Suppressor macrophage (primary cell): ENCODE results near the gene ZMIZ1.
A peak's percentile ranks its signal among the peaks of the same experiment; 100 is the strongest.

Experiments
- DNase-seq, 4 experiments: peaks; one replicate each; pipeline ENCODE4 v3.0.0-alpha.2; 2020 to 2022

ZMIZ1 gene

GRCh38 chr10:79081353-79082034, 12.7 kb downstream of the ZMIZ1 start:
- peak in 3 of 4 experiments; percentile 55 to 72 (median 60) for DNase-seq

GRCh38 chr10:79082035-79082373, 13.2 kb downstream of the ZMIZ1 start:
- peak in 1 of 4 experiments; percentile 48 for DNase-seq

GRCh38 chr10:79082631-79083596, 14.1 kb downstream of the ZMIZ1 start:
- DNase-seq, result no peak

- peak; percentile 96 to 99 (median 98) for DNase-seq
Measured at GRCh38 chr10:79084012-79084971, 15.5 kb downstream of the ZMIZ1 start.

- DNase-seq, result peak; percentile 34 to 68 (median 55)
Measured at GRCh38 chr10:79084972-79085597, 16.3 kb downstream of the ZMIZ1 start.

- no peak for DNase-seq
Measured at GRCh38 chr10:79086822-79087221, 18.1 kb downstream of the ZMIZ1 start.

- no peak for DNase-seq
Measured at GRCh38 chr10:79087721-79088120, 19.0 kb downstream of the ZMIZ1 start.

- DNase-seq, result no peak
Measured at GRCh38 chr10:79088176-79088575, 19.4 kb downstream of the ZMIZ1 start.

GRCh38 chr10:79088613-79089355, 20.0 kb downstream of the ZMIZ1 start:
- DNase-seq, result no peak

GRCh38 chr10:79089632-79090031, 20.9 kb downstream of the ZMIZ1 start:
- DNase-seq, result no peak

GRCh38 chr10:79090134-79090803, 21.5 kb downstream of the ZMIZ1 start:
- peak; percentile 28 to 63 (median 50) for DNase-seq

- DNase-seq, result no peak
Measured at GRCh38 chr10:79092292-79092896, 23.6 kb downstream of the ZMIZ1 start.

GRCh38 chr10:79093658-79094411, 25.1 kb downstream of the ZMIZ1 start:
- DNase-seq, result peak; percentile 79 to 89 (median 86)

- DNase-seq, result no peak
Measured at GRCh38 chr10:79094412-79095175, 25.8 kb downstream of the ZMIZ1 start.

GRCh38 chr10:79095316-79095715, 26.6 kb downstream of the ZMIZ1 start:
- DNase-seq, result no peak

- DNase-seq, result no peak
Measured at GRCh38 chr10:79096514-79096913, 27.7 kb downstream of the ZMIZ1 start.

- DNase-seq, result no peak
Measured at GRCh38 chr10:79097021-79097872, 28.5 kb downstream of the ZMIZ1 start.

GRCh38 chr10:79098061-79098460, 29.3 kb downstream of the ZMIZ1 start:
- no peak for DNase-seq
